HL-60 (cell line): ENCODE measurements around the gene SPTBN5.

Experiments
- DNase-seq, 2 experiments: peaks; one replicate each; pipeline ENCODE4 v3.0.0-alpha.2; 2010 to 2020; ENCODE audit warnings: low read depth in 1 of 2, low spot score in 1 of 2
- H3K27ac ChIP-seq: fragments of 250-450 bp; sonication (Bioruptor Pico); replicated peaks from 2 replicates; pipeline ENCODE4 v1.5.1; 2020; ENCODE audit warnings: mild to moderate bottlenecking, moderate library complexity
- H3K27me3 ChIP-seq: fragments of 250-450 bp; sonication (Bioruptor Pico); 2 replicates; pipeline ENCODE4 v1.5.1; 2021; ENCODE audit warnings: mild to moderate bottlenecking, moderate library complexity; ENCODE audit not compliant: insufficient read depth, poor library complexity, severe bottlenecking
- H3K4me3 ChIP-seq: replicated peaks from 2 replicates; pipeline ENCODE4 v1.5.1; 2011; ENCODE audit warnings: mild to moderate bottlenecking, control low read depth, low read length; ENCODE audit not compliant: insufficient read depth
- CTCF ChIP-seq: IDR thresholded peaks from one replicate; pipeline ENCODE4 v1.5.1; 2011; ENCODE audit warnings: low read length, control low read depth, inconsistent platforms; ENCODE audit not compliant: insufficient read depth
- GABPA ChIP-seq: IDR thresholded peaks from 2 replicates; pipeline ENCODE4 v1.6.1; 2012; ENCODE audit warnings: low read depth
- POLR2AphosphoS5 ChIP-seq: IDR thresholded peaks from 2 replicates; pipeline ENCODE4 v1.6.1; 2012; ENCODE audit warnings: low read depth
- REST ChIP-seq: IDR thresholded peaks from 2 replicates; pipeline ENCODE4 v1.6.1; 2012; ENCODE audit warnings: low read depth; ENCODE audit not compliant: insufficient replicate concordance
- SPI1 ChIP-seq: IDR thresholded peaks from 2 replicates; pipeline ENCODE4 v1.6.1; 2012; ENCODE audit warnings: low read depth, mild to moderate bottlenecking, borderline replicate concordance

SPTBN5 gene

GRCh38 chr15:41856716-41857115 lies 37.1 kb downstream of the SPTBN5 start:
- Histone ChIP-seq H3K27me3 (no peaks in the 10 kb centered on the region), H3K4me3 (no peak overlapping the region), H3K27ac (no peak overlapping the region)
- DNase-seq: no peak
- TF ChIP-seq REST: no peak
- TF ChIP-seq GABPA: no peak
- no peak for TF ChIP-seq POLR2AphosphoS5
- TF ChIP-seq SPI1: no peak
- no peak for TF ChIP-seq CTCF

- DNase-seq: no peak
- Histone ChIP-seq H3K27ac (no peak overlapping the region), H3K27me3 (no peaks in the 10 kb centered on the region), H3K4me3 (no peak overlapping the region)
- no peak for TF ChIP-seq GABPA
- no peak for TF ChIP-seq POLR2AphosphoS5
- no peak for TF ChIP-seq SPI1
- no peak for TF ChIP-seq CTCF
- no peak for TF ChIP-seq REST
These were observed 37.6 kb downstream of the SPTBN5 start for GRCh38 chr15:41856262-41856661.

- Histone ChIP-seq H3K27me3 (no peaks in the 10 kb centered on the region), H3K4me3 (no peak overlapping the region), H3K27ac (no peak overlapping the region)
- no peak for DNase-seq
- no peak for TF ChIP-seq REST
- TF ChIP-seq GABPA: no peak
- no peak for TF ChIP-seq SPI1
- TF ChIP-seq CTCF: no peak
- no peak for TF ChIP-seq POLR2AphosphoS5
These were observed 38.4 kb downstream of the SPTBN5 start for GRCh38 chr15:41855261-41855961.
